ENCODE measurements around the gene AHDC1. TPM values are rescaled to one million over a fixed set of nuclear protein-coding genes. Genes with fewer than 3 reads are reported as not detected.

AHDC1 gene
- total RNA-seq, 1 experiment from 2014 or later: 33.7 TPM

DNA sequence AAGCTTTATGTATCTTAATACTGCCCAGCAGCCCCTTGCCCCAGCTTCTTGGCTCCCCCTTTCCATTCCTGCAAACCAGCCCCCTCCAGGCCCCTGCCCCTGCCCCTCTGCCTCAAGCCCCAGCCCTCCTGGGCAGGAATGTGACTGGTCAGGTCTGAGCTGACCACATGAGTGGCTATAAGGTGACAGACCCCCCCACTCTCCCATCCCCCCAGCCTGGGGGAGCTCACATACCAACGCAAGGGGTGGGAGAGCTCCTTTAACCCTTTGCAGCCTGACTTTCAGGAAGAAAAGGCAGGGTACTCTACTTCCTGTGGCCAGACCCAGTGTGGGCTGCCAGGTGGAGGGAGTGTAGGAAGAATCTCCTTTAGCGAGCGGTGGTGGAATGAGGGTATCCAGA is 33.2 kb downstream of the AHDC1 start (continued):
- TF ChIP-seq ZNF274 (IDR thresholded peaks at IDR 0.05; ENCODE audit: low read depth, low read length) (no peak), POLR2AphosphoS5 (IDR thresholded peaks at IDR 0.05; ENCODE audit: low read depth, low read length) (no peak), CBX3 (IDR thresholded peaks at IDR 0.05; ENCODE audit: low read depth) (no peak), REST (IDR thresholded peaks at IDR 0.05; ENCODE audit: low read depth) (no peak)
- TF ChIP-seq, protein P1, sequence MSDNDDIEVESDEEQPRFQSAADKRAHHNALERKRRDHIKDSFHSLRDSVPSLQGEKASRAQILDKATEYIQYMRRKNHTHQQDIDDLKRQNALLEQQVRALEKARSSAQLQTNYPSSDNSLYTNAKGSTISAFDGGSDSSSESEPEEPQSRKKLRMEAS (IDR thresholded peaks at IDR 0.05): no peak

- H3K9ac ChIP-seq (ENCODE audit: low read length): no peak overlapping the region
- ChIA-PET CTCF (interaction anchor here (1.1 to 2.1 kb wide), 4 partner anchors 8 to 99 kb away, joined by 3 to 24 read pairs (median 4); no protein-coding TSS in a partner anchor), RAD21 (ENCODE audit: low non-redundant PET in 1 of 2, low total read pairs in 2 of 2, uncharacterized antibody in 2 of 2, unreplicated experiment in 2 of 2) (no interaction called here), POLR2A (interaction anchor here (0.6 to 1.4 kb wide), 3 partner anchors 13 to 80 kb away, joined by 3 to 8 read pairs (median 4); partner anchors contain the start of genes AHDC1 and WASF2)
- H3K36me3 ChIP-seq (ENCODE audit: control insufficient read depth in 1 of 2, insufficient read depth in 2 of 2, low read length in 2 of 2): no peaks in the 10 kb centered on the region; a peak in 1 of 4 replicates
- intact Hi-C loops (cut with micrococcal nuclease): no loop called here
- H2AFZ ChIP-seq (ENCODE audit: low read depth, low read length, poor library complexity, severe bottlenecking): no peak overlapping the region
- H4K20me1 ChIP-seq (ENCODE audit: insufficient read depth): no peaks in the 10 kb centered on the region; the same call in 1 of the 2 replicates
- no TSS peak for BruUV-seq (replicated peaks)
- H3K9me2 ChIP-seq (ENCODE audit: insufficient read depth): no peaks in the 10 kb centered on the region
- no peak for DNase-seq (ENCODE audit: low read depth, low spot score)
- peaks cover 58% of the 10 kb centered on the region for H3K79me2 ChIP-seq (ENCODE audit: insufficient read depth, low read length)
- peak overlapping the region; percentile 89; the same call in 1 of the 2 replicates for H3K4me2 ChIP-seq (ENCODE audit: low read length)
- peaks cover 61 to 85% of the 10 kb centered on the region in 2 experiments for H3K4me1 ChIP-seq (ENCODE audit: control insufficient read depth in 1 of 2, insufficient read depth in 2 of 2, low read length in 2 of 2)
- no peaks in the 10 kb centered on the region for H3K9me3 ChIP-seq (ENCODE audit: control insufficient read depth in 1 of 2, insufficient read depth in 1 of 2, low read depth in 1 of 2, low read length in 2 of 2)
- no peak overlapping the region for H3K4me3 ChIP-seq (replicated peaks in 1 of 2; ENCODE audit: low read depth in 1 of 2, low read length in 2 of 2)
- no peaks in the 10 kb centered on the region for H3K27me3 ChIP-seq (ENCODE audit: insufficient read depth, low read length)
- no peak for ATAC-seq
- TF ChIP-seq ZNF274 (IDR thresholded peaks at IDR 0.05; ENCODE audit: low read depth, low read length): no peak
- TF ChIP-seq SIN3A (IDR thresholded peaks at IDR 0.05; ENCODE audit: low read depth): no peak
- no peak for TF ChIP-seq CBX3 (IDR thresholded peaks at IDR 0.05; ENCODE audit: low read depth)
- TF ChIP-seq CTCF (IDR thresholded peaks at IDR 0.05 in 2 of 3, conservative IDR thresholded peaks at IDR 0.05 in 1 of 3; ENCODE audit: borderline replicate concordance in 1 of 3, insufficient read depth in 1 of 3, low read depth in 2 of 3, low read length in 2 of 3): no peak
- TF ChIP-seq ELF1 (IDR thresholded peaks at IDR 0.05; ENCODE audit: borderline replicate concordance, low read depth): no peak
- no peak for TF ChIP-seq EZH2phosphoT487 (IDR thresholded peaks at IDR 0.05; ENCODE audit: borderline replicate concordance)
- TF ChIP-seq SRF (IDR thresholded peaks at IDR 0.05; ENCODE audit: low read depth): no peak
- TF ChIP-seq, protein P2, sequence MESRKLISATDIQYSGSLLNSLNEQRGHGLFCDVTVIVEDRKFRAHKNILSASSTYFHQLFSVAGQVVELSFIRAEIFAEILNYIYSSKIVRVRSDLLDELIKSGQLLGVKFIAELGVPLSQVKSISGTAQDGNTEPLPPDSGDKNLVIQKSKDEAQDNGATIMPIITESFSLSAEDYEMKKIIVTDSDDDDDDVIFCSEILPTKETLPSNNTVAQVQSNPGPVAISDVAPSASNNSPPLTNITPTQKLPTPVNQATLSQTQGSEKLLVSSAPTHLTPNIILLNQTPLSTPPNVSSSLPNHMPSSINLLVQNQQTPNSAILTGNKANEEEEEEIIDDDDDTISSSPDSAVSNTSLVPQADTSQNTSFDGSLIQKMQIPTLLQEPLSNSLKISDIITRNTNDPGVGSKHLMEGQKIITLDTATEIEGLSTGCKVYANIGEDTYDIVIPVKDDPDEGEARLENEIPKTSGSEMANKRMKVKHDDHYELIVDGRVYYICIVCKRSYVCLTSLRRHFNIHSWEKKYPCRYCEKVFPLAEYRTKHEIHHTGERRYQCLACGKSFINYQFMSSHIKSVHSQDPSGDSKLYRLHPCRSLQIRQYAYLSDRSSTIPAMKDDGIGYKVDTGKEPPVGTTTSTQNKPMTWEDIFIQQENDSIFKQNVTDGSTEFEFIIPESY (IDR thresholded peaks at IDR 0.05; ENCODE audit: extremely low read depth, insufficient replicate concordance, low read length): no peak
- TF ChIP-seq, protein P3, sequence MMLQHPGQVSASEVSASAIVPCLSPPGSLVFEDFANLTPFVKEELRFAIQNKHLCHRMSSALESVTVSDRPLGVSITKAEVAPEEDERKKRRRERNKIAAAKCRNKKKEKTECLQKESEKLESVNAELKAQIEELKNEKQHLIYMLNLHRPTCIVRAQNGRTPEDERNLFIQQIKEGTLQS (IDR thresholded peaks at IDR 0.05): no peak
- no peak for TF ChIP-seq TCF7L2 (IDR thresholded peaks at IDR 0.05; ENCODE audit: borderline replicate concordance, extremely low read depth, insufficient read depth, insufficient read length)
- TF ChIP-seq POLR2A (IDR thresholded peaks at IDR 0.05; ENCODE audit: borderline replicate concordance, extremely low read depth, insufficient read depth, insufficient read length): no peak
- TF ChIP-seq POLR2AphosphoS5 (IDR thresholded peaks at IDR 0.05; ENCODE audit: low read depth, low read length): no peak
- TF ChIP-seq, protein P1 (IDR thresholded peaks at IDR 0.05): no peak
- H3K27ac ChIP-seq (ENCODE audit: low read depth, low read length): peak overlapping the region; percentile 41; the same call in 1 of the 2 replicates
Observed at GRCh38 chr1:27570356-27570755, 33.6 kb downstream of the AHDC1 start.

All from HCT116 (cell line).